ENCODE measurements around the gene PTHLH.
A peak's percentile ranks its signal among the peaks of the same experiment; 100 is the strongest.

PTHLH gene

GRCh38 chr12:27974735-27975221 is 2.2 kb upstream of the PTHLH start:
- peak; percentile 18 for DNase-seq (ENCODE audit: low read depth, low spot score)

GRCh38 chr12:27973487-27973890 is 956 bp upstream of the PTHLH start:
- DNase-seq (ENCODE audit: low read depth, low spot score): peak; percentile 15

- DNase-seq (ENCODE audit: low read depth, low spot score): no peak
Observed at GRCh38 chr12:27971606-27972005, 927 bp downstream of the PTHLH start.

GRCh38 chr12:27971121-27971489 is 1.4 kb downstream of the PTHLH start:
- no peak for DNase-seq (ENCODE audit: low read depth, low spot score)

GRCh38 chr12:27970401-27971120 is 2.0 kb downstream of the PTHLH start:
- DNase-seq (ENCODE audit: low read depth, low spot score): peak; percentile 40

- peak; percentile 79 for DNase-seq (ENCODE audit: low read depth, low spot score)
Observed at GRCh38 chr12:27969624-27970400, 2.7 kb downstream of the PTHLH start.

- peak; percentile 26 for DNase-seq (ENCODE audit: low read depth, low spot score)
Observed at GRCh38 chr12:27968972-27969623, 3.4 kb downstream of the PTHLH start.

GRCh38 chr12:27967551-27968054 is 4.9 kb downstream of the PTHLH start:
- DNase-seq (ENCODE audit: low read depth, low spot score): no peak

GRCh38 chr12:27966870-27967269 is 5.7 kb downstream of the PTHLH start:
- DNase-seq (ENCODE audit: low read depth, low spot score): peak; percentile 28

- no peak for DNase-seq (ENCODE audit: low read depth, low spot score)
Observed at GRCh38 chr12:27965966-27966365, 6.6 kb downstream of the PTHLH start.

GRCh38 chr12:27965411-27965810 is 7.1 kb downstream of the PTHLH start:
- DNase-seq (ENCODE audit: low read depth, low spot score): no peak

GRCh38 chr12:27964123-27964522 is 8.4 kb downstream of the PTHLH start:
- DNase-seq (ENCODE audit: low read depth, low spot score): no peak

- DNase-seq (ENCODE audit: low read depth, low spot score): no peak
Observed at GRCh38 chr12:27960821-27961220, 11.7 kb downstream of the PTHLH start.

- no peak for DNase-seq (ENCODE audit: low read depth, low spot score)
Observed at GRCh38 chr12:27958675-27959074, 13.9 kb downstream of the PTHLH start.

- DNase-seq (ENCODE audit: low read depth, low spot score): no peak
Observed at GRCh38 chr12:27957366-27957765, 15.2 kb downstream of the PTHLH start.

GRCh38 chr12:27953817-27954216 is 18.7 kb downstream of the PTHLH start:
- DNase-seq (ENCODE audit: low read depth, low spot score): no peak

- DNase-seq (ENCODE audit: low read depth, low spot score): no peak
Observed at GRCh38 chr12:27953348-27953747, 19.2 kb downstream of the PTHLH start.

GRCh38 chr12:27952510-27952909 is 20.0 kb downstream of the PTHLH start:
- no peak for DNase-seq (ENCODE audit: low read depth, low spot score)

GRCh38 chr12:27951898-27952297 is 20.6 kb downstream of the PTHLH start:
- peak; percentile 20 for DNase-seq (ENCODE audit: low read depth, low spot score)

- DNase-seq (ENCODE audit: low read depth, low spot score): no peak
Observed at GRCh38 chr12:27946421-27946820, 26.1 kb downstream of the PTHLH start.

GRCh38 chr12:27940756-27941402 is 31.7 kb downstream of the PTHLH start:
- DNase-seq (ENCODE audit: low read depth, low spot score): peak; percentile 71

GRCh38 chr12:27940245-27940644 is 32.3 kb downstream of the PTHLH start:
- DNase-seq (ENCODE audit: low read depth, low spot score): no peak
